ENCODE data around the gene GPATCH2L.

Gene GPATCH2L

GRCh38 chr14:76257842-76258397, 106.2 kb downstream of the GPATCH2L start:
- no peak for DNase-seq

- no peak for DNase-seq
Measured at GRCh38 chr14:76259029-76259735, 107.5 kb downstream of the GPATCH2L start.

GRCh38 chr14:76260749-76261148, 109.0 kb downstream of the GPATCH2L start:
- no peak for DNase-seq

GRCh38 chr14:76261371-76261811, 109.7 kb downstream of the GPATCH2L start:
- no peak for DNase-seq

- DNase-seq, result no peak
Measured at GRCh38 chr14:76262641-76263040, 110.9 kb downstream of the GPATCH2L start.

Data from hippocampal formation (tissue), 2 donors.